ENCODE measurements around the gene OSGIN1. TPM values are rescaled to one million over a fixed set of nuclear protein-coding genes. Genes with fewer than 3 reads are reported as not detected.

The OSGIN1 gene
- total and polyA plus RNA-seq, 2 of the 8 experiments (the other 6 are each of a cell fraction or from before 2014, with no cell fraction given): 0.58 to 0.76 TPM

- TF ChIP-seq RXRA (IDR thresholded peaks at IDR 0.05; ENCODE audit: insufficient read depth, low read depth, low read length) (no peak), CREB1 (IDR thresholded peaks at IDR 0.05) (no peak), KDM1A (IDR thresholded peaks at IDR 0.05; ENCODE audit: borderline replicate concordance, low read length) (no peak), RBBP5 (IDR thresholded peaks at IDR 0.05; ENCODE audit: borderline replicate concordance, low read depth, low read length) (no peak)
These were observed 26.4 kb downstream of the OSGIN1 start (continued) for GRCh38 chr16:83979441-83979840.

All from H1 (cell line).